ENCODE data around the gene CSTF3.

DNA sequence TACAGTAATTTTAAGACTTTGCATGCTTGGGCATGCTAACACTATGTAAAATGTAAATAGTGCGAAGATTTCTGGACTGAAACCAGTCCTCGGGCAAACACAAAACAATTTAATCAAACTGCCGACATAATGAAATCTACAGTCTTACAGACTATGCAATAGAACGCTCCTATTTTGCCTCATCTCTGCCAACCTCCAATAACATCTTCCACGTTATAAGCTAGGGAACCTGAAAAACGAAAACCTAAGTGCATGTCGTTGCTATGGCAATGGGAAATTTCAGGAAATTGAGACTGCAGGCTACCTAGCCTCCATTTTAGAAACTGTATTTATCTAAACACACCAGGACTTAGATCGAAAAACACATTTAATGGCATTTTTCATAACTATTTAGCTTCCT lies 1.1 kb downstream of the CSTF3 start:
- TF ChIP-seq ZNF263 (CRISPR knock-in tag; IDR thresholded peaks at IDR 0.05; ENCODE audit: low read depth) (no peak), ZNF232 (CRISPR knock-in tag; IDR thresholded peaks at IDR 0.05) (no peak), NFYB (CRISPR knock-in tag; conservative IDR thresholded peaks at IDR 0.05; ENCODE audit: low read depth) (no peak), TCF7 (CRISPR knock-in tag; IDR thresholded peaks at IDR 0.05; ENCODE audit: low read depth) (no peak), ETV6 (CRISPR knock-in tag; IDR thresholded peaks at IDR 0.05) (no peak), ELF4 (CRISPR knock-in tag; IDR thresholded peaks at IDR 0.05; ENCODE audit: low read depth) (no peak)
- TF ChIP-seq, protein P1, sequence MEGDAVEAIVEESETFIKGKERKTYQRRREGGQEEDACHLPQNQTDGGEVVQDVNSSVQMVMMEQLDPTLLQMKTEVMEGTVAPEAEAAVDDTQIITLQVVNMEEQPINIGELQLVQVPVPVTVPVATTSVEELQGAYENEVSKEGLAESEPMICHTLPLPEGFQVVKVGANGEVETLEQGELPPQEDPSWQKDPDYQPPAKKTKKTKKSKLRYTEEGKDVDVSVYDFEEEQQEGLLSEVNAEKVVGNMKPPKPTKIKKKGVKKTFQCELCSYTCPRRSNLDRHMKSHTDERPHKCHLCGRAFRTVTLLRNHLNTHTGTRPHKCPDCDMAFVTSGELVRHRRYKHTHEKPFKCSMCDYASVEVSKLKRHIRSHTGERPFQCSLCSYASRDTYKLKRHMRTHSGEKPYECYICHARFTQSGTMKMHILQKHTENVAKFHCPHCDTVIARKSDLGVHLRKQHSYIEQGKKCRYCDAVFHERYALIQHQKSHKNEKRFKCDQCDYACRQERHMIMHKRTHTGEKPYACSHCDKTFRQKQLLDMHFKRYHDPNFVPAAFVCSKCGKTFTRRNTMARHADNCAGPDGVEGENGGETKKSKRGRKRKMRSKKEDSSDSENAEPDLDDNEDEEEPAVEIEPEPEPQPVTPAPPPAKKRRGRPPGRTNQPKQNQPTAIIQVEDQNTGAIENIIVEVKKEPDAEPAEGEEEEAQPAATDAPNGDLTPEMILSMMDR (IDR thresholded peaks at IDR 0.05), result no peak
- TF ChIP-seq, protein P2, sequence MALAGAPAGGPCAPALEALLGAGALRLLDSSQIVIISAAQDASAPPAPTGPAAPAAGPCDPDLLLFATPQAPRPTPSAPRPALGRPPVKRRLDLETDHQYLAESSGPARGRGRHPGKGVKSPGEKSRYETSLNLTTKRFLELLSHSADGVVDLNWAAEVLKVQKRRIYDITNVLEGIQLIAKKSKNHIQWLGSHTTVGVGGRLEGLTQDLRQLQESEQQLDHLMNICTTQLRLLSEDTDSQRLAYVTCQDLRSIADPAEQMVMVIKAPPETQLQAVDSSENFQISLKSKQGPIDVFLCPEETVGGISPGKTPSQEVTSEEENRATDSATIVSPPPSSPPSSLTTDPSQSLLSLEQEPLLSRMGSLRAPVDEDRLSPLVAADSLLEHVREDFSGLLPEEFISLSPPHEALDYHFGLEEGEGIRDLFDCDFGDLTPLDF (CRISPR knock-in tag; IDR thresholded peaks at IDR 0.05), result no peak
- TF ChIP-seq, protein P3, sequence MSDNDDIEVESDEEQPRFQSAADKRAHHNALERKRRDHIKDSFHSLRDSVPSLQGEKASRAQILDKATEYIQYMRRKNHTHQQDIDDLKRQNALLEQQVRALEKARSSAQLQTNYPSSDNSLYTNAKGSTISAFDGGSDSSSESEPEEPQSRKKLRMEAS (CRISPR knock-in tag; IDR thresholded peaks at IDR 0.05), result no peak
- TF ChIP-seq, protein P4, sequence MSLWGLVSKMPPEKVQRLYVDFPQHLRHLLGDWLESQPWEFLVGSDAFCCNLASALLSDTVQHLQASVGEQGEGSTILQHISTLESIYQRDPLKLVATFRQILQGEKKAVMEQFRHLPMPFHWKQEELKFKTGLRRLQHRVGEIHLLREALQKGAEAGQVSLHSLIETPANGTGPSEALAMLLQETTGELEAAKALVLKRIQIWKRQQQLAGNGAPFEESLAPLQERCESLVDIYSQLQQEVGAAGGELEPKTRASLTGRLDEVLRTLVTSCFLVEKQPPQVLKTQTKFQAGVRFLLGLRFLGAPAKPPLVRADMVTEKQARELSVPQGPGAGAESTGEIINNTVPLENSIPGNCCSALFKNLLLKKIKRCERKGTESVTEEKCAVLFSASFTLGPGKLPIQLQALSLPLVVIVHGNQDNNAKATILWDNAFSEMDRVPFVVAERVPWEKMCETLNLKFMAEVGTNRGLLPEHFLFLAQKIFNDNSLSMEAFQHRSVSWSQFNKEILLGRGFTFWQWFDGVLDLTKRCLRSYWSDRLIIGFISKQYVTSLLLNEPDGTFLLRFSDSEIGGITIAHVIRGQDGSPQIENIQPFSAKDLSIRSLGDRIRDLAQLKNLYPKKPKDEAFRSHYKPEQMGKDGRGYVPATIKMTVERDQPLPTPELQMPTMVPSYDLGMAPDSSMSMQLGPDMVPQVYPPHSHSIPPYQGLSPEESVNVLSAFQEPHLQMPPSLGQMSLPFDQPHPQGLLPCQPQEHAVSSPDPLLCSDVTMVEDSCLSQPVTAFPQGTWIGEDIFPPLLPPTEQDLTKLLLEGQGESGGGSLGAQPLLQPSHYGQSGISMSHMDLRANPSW (CRISPR knock-in tag; conservative IDR thresholded peaks at IDR 0.05; ENCODE audit: low read depth), result no peak

Data from WTC11 (cell line).